Osteocyte (in vitro differentiated cells): ENCODE results near the gene EML1. TPM values are rescaled to one million over a fixed set of nuclear protein-coding genes. Genes with fewer than 3 reads are reported as not detected.

Experiments
- DNase-seq: peaks from one replicate; pipeline ENCODE4 v3.0.0; 2021; ENCODE audit warnings: mixed read lengths; ENCODE audit not compliant: unreplicated experiment; ENCODE audit errors: extremely low spot score
- H3K27ac Mint-ChIP-seq: one replicate; pipeline ENCODE4 v1.8.0; 2021; ENCODE audit warnings: mild to moderate bottlenecking, mixed read lengths; ENCODE audit not compliant: unreplicated experiment
- H3K27me3 Mint-ChIP-seq: one replicate; pipeline ENCODE4 v1.8.0; 2021; ENCODE audit warnings: mixed read lengths; ENCODE audit not compliant: unreplicated experiment
- H3K36me3 Mint-ChIP-seq: one replicate; pipeline ENCODE4 v1.8.0; 2021; ENCODE audit warnings: mixed read lengths; ENCODE audit not compliant: unreplicated experiment
- H3K4me1 Mint-ChIP-seq: one replicate; pipeline ENCODE4 v1.8.0; 2021; ENCODE audit warnings: mixed read lengths; ENCODE audit not compliant: unreplicated experiment
- H3K4me3 Mint-ChIP-seq: one replicate; pipeline ENCODE4 v1.8.0; 2021; ENCODE audit warnings: mild to moderate bottlenecking, moderate library complexity, mixed read lengths; ENCODE audit not compliant: unreplicated experiment
- H3K9me3 Mint-ChIP-seq: one replicate; pipeline ENCODE4 v1.8.0; 2021; ENCODE audit warnings: mixed read lengths; ENCODE audit not compliant: unreplicated experiment
- total RNA-seq: library from RNA; stranded (reverse); gene quantifications from 2 replicates; pipeline ENCODE4 v1.2.1, GENCODE V29; 2021
- TF ChIP-seq, protein P1 (sequence below): fragments of 200-600 bp; sonication (generic); IDR thresholded peaks from 2 replicates; pipeline ENCODE4 v1.5.0; 2021; ENCODE audit warnings: antibody characterized with exemption, mild to moderate bottlenecking, moderate library complexity

EML1 gene
- total RNA-seq, 1 donor from 2014 or later = 34.8 TPM

DNA sequence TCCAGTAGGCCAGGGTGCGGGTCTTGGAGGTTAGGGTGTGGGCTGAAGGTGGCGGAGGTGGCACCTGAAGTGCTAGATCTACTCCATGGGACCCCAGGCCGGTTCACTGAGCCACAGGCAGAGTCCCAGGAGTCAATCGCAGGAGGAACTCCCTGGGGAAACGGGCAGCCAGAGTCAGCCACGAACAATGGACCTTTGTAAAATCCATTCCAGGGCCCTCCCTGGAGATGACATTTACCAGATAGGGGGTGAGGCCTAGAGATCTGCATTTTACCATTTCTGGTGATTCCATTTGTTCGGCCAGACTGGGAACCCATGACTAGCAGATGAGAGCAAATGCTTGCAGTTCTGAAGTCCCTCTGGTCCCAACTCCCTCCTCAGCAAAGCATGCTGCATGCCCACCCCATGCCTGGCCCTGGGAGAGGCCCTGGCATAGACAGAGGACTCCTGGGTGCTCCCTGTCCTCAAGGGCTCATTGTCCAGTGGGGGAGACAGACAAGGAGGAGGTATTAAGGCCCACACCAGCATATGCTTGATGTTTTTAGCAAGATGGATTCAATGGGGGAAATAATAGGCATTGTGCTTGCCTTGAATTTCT is 115.5 kb downstream of the EML1 start:
- peaks cover 23% of the 10 kb centered on the region for H3K4me1 Mint-ChIP-seq
- peak; percentile 77 for DNase-seq
- peaks cover 27% of the 10 kb centered on the region for H3K36me3 Mint-ChIP-seq
- H3K27ac Mint-ChIP-seq = no peak overlapping the region
- H3K27me3 Mint-ChIP-seq = no peaks in the 10 kb centered on the region
- TF ChIP-seq, protein P1, sequence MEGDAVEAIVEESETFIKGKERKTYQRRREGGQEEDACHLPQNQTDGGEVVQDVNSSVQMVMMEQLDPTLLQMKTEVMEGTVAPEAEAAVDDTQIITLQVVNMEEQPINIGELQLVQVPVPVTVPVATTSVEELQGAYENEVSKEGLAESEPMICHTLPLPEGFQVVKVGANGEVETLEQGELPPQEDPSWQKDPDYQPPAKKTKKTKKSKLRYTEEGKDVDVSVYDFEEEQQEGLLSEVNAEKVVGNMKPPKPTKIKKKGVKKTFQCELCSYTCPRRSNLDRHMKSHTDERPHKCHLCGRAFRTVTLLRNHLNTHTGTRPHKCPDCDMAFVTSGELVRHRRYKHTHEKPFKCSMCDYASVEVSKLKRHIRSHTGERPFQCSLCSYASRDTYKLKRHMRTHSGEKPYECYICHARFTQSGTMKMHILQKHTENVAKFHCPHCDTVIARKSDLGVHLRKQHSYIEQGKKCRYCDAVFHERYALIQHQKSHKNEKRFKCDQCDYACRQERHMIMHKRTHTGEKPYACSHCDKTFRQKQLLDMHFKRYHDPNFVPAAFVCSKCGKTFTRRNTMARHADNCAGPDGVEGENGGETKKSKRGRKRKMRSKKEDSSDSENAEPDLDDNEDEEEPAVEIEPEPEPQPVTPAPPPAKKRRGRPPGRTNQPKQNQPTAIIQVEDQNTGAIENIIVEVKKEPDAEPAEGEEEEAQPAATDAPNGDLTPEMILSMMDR = no peak
- H3K9me3 Mint-ChIP-seq = no peaks in the 10 kb centered on the region
- H3K4me3 Mint-ChIP-seq = no peak overlapping the region

DNA sequence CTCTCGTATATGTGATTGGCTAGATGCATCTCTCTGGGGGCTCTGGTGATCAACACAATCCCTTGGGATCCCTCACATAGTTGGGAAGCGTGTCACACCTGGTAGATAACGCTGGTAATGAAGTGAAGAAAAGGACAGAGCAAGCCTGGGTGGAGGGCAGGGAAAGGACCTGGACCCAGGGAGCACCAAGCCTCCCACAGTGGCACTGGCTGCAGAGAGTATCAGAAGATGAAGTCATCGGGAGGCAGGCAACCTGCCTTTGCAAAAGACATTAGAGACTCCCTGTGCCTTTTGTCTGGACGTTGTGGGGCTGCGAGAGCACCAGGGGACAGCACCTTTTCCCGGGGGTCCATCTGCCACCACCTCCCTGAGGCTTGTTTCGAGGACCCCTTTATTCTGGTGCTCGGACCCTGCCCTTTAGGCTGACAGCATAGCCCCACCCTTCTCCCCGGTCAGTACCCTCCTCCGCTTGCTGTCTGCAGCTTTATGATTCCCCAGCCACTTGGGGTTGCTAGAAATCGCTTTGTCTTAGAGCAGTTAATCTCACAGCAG is 116.4 kb downstream of the EML1 start:
- Mint-ChIP-seq H3K27me3 (no peaks in the 10 kb centered on the region), H3K4me3 (no peak overlapping the region), H3K9me3 (no peaks in the 10 kb centered on the region), H3K27ac (no peak overlapping the region), H3K4me1 (peaks cover 23% of the 10 kb centered on the region), H3K36me3 (peaks cover 32% of the 10 kb centered on the region)
- peak; percentile 60 for DNase-seq
- TF ChIP-seq, protein P1 = no peak

DNA sequence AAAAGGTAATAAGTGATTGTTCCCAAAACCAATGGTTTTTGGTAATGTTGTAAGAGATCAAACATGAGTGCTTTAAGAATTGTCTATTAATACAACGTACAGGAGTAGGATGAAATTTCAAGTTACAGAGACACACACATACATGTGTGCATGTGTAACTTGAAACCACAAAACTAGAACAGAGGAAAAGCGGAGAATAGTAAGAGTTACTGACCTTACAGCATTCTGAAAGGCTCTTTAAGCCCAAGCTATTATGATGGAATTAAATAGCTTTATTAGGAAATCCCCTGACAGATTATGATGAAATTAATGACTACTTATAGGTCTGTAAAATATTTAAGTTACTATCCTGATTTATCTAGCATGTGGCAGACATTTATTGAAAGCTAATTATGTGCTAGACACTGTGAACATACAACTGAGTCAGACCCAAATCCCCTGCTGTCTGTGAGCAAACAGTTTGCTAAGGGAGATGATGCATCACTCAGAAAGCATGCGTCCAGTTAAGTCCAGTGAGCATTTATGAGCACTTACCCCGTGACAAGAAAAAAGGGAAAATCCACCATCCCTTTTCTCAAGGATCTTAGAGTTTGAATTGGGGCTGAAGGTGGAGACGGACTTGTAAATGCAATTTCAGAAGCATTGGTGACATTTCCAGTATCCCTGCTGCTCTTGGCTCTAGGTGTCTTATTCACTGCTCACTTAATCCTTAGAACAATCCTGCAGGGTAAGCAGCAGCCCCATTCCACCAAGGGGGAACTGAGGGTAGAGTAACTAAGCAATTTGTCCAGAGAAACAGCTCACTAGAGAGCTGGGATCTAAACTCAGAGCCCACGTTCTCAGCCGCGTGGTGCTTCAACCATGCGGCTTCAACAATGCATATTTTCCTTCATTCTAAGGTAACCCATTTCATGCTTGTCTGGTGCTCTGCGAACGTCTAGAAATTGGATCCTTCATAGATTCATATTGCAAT is 117.4 kb downstream of the EML1 start:
- Mint-ChIP-seq H3K4me3 (no peak overlapping the region), H3K27me3 (no peaks in the 10 kb centered on the region), H3K9me3 (no peaks in the 10 kb centered on the region), H3K27ac (peak overlapping the region; percentile 79), H3K36me3 (peaks cover 27% of the 10 kb centered on the region), H3K4me1 (peaks cover 23% of the 10 kb centered on the region)
- TF ChIP-seq, protein P1 = no peak
- peak; percentile 49 for DNase-seq

DNA sequence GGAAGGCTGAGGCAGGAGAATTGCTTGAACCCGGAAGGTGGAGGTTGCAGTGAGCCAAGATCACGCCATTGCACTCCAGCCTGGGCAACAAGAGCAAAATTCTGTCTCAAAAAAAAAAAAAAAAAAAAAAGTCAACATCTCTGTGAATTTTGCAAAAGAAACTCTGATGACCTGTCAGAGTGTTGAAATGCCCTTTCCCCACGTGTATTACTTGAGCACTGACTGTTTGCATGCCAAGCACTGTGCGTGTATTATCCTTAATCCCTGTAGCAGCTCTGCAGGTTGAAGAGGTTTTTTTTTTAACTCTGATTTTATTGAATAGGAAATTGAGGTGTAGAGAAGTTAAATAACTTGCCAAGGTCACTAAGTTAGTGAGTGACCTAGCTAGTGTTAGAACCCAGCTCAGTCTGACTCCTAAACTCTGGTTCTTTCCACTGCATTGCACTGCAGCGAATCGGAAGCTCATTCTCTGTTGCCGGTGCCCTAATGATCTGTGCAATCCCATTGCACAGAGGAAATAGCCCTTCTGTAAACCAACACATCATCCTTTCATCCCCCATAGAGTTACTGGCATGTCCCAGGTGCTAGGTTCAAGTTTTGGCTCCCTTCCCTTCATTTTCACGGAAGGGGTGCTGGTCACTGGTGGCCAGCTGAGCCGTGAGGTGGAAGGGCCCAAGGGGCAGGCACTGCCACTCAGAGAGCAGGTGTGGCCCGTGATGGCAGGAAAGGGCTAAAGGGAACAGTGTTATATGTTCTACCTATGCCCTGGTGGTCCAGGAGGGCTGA is 122.3 kb downstream of the EML1 start:
- TF ChIP-seq, protein P1 = no peak
- Mint-ChIP-seq H3K4me3 (no peak overlapping the region), H3K27me3 (no peaks in the 10 kb centered on the region), H3K36me3 (peaks cover 29% of the 10 kb centered on the region), H3K27ac (no peak overlapping the region), H3K4me1 (peaks cover 10% of the 10 kb centered on the region), H3K9me3 (no peaks in the 10 kb centered on the region)
- DNase-seq = peak; percentile 70
